Common myeloid progenitor, CD34-positive (primary cell): ENCODE results near the gene KLRC4.
"Not testable (repeated sequence)": the region's sequence is repeated elsewhere in the genome, so short reads cannot be mapped to it uniquely, and the experiment has no call there.

Experiments
- CTCF ChIA-PET: fragments of 350-600 bp; sonication (Branson Sonifier 250); formaldehyde crosslinking; loops from one replicate; lab custom pipeline; 2021; ENCODE audit warnings: antibody characterized with exemption; lab: Charles Lee
- POLR2A ChIA-PET: fragments of 350-600 bp; sonication (Branson Sonifier 250); formaldehyde crosslinking; loops from one replicate; lab custom pipeline; 2021; ENCODE audit warnings: antibody characterized with exemption; lab: Charles Lee
- DNase-seq, 3 donors: peaks; one replicate each; pipeline versions ENCODE4 v3.0.0 to v3.0.0-alpha.2; 2013
- H3K27ac ChIP-seq, 2 experiments: 1 replicate in 1 of 2; 2 replicates in 1 of 2; pipeline ENCODE4 v1.7.0; 2013; ENCODE audit warnings: inconsistent platforms in 2 of 2, low read length in 2 of 2, mild to moderate bottlenecking in 2 of 2, low read depth in 1 of 2, moderate library complexity in 1 of 2; ENCODE audit not compliant: severe bottlenecking in 2 of 2, insufficient read depth in 1 of 2, poor library complexity in 1 of 2
- H3K27me3 ChIP-seq, 5 experiments: replicated peaks in 2 of 5; 1 replicate in 3 of 5; 2 replicates in 2 of 5; pipeline versions ENCODE4 v1.6.1 to v1.7.0; 2013; ENCODE audit warnings: low read length in 4 of 5, mild to moderate bottlenecking in 2 of 5, moderate library complexity in 2 of 5, inconsistent platforms in 1 of 5; ENCODE audit not compliant: insufficient read depth in 5 of 5, control insufficient read depth in 4 of 5
- H3K36me3 ChIP-seq, 4 experiments: 1 replicate in 2 of 4; 2 replicates in 2 of 4; pipeline versions ENCODE4 v1.6.1 to v1.7.0; 2013; ENCODE audit warnings: low read length in 3 of 4, control low read depth in 1 of 4, mild to moderate bottlenecking in 1 of 4; ENCODE audit not compliant: control insufficient read depth in 4 of 4, insufficient read depth in 4 of 4
- H3K4me1 ChIP-seq, 4 experiments: 1 replicate in 3 of 4; 2 replicates in 1 of 4; pipeline versions ENCODE4 v1.6.1 to v1.7.1; 2013; ENCODE audit warnings: low read length in 3 of 4, mild to moderate bottlenecking in 3 of 4, control low read depth in 1 of 4, inconsistent platforms in 1 of 4, moderate library complexity in 1 of 4; ENCODE audit not compliant: control insufficient read depth in 4 of 4, insufficient read depth in 4 of 4; ENCODE audit errors: control extremely low read depth in 1 of 4
- H3K4me3 ChIP-seq, 7 experiments: 1 replicate in 4 of 7; 2 replicates in 3 of 7; pipeline versions ENCODE4 v1.5.1 to v1.7.0; 2013; ENCODE audit warnings: mild to moderate bottlenecking in 7 of 7, low read length in 6 of 7, moderate library complexity in 6 of 7, inconsistent platforms in 2 of 7, low read depth in 2 of 7, control low read depth in 1 of 7; ENCODE audit not compliant: insufficient read depth in 4 of 7, control insufficient read depth in 1 of 7; ENCODE audit errors: extremely low read depth in 1 of 7
- H3K9me3 ChIP-seq, 5 experiments: 1 replicate in 4 of 5; 2 replicates in 1 of 5; pipeline versions ENCODE4 v1.6.1 to v1.7.1; 2013; ENCODE audit warnings: low read length in 4 of 5, mild to moderate bottlenecking in 2 of 5, inconsistent platforms in 1 of 5, low read depth in 1 of 5, moderate library complexity in 1 of 5; ENCODE audit not compliant: control insufficient read depth in 4 of 5, insufficient read depth in 2 of 5; ENCODE audit errors: control extremely low read depth in 1 of 5
- WGBS: methylation state at CpG from one replicate; pipeline ENCODE4 v1.1.5; 2013; ENCODE audit not compliant: insufficient coverage; 5-methylcytosine and 5-hydroxymethylcytosine counted together

The KLRC4 gene

DNA sequence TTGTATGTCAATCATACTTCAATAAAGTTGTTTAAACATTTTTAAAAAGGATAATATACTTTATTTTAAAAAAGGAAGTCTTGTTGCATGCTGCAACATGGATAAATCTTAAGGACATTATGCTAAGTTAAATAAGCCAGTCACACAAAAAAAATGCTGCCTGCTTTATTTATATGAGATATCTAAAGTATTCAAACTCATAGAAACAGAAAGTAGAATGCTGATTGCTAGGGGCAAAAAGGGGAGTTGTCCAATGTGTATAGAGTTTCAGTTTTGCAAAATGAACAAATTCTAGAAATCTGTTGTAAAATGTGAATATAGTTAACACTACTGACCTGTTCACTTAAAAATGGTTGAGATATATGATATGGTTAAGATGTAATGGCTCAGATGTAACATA lies 8.7 kb downstream of the KLRC4 start:
- POLR2A ChIA-PET: no interaction called here
- no peak for DNase-seq
- peaks cover 0 to 13% (median 2%) of the 10 kb centered on the region in 5 experiments for H3K9me3 ChIP-seq
- no peak overlapping the region for H3K4me3 ChIP-seq
- CTCF ChIA-PET: no interaction called here
- no peaks in the 10 kb centered on the region for H3K36me3 ChIP-seq
- peaks cover 0 to 86% (median 0%) of the 10 kb centered on the region in 5 experiments for H3K27me3 ChIP-seq
- H3K4me1 ChIP-seq: peaks cover 0 to 8% (median 3%) of the 10 kb centered on the region in 4 experiments
- no peak overlapping the region for H3K27ac ChIP-seq

GRCh38 chr12:10398168-10398567 lies 11.4 kb downstream of the KLRC4 start:
- DNase-seq: no peak
- Histone ChIP-seq H3K27ac (no peak overlapping the region), H3K36me3 (no peaks in the 10 kb centered on the region), H3K4me1 (peaks cover 0 to 30% (median 9%) of the 10 kb centered on the region in 4 experiments), H3K27me3 (peaks cover 0 to 83% (median 0%) of the 10 kb centered on the region in 5 experiments), H3K9me3 (peaks cover 0 to 6% (median 2%) of the 10 kb centered on the region in 5 experiments), H3K4me3 (no peak overlapping the region)
- WGBS: no CpG with 5 or more reads among the region's 2 CpGs
- ChIA-PET CTCF (interaction anchor here (1.2 kb wide), 1 partner anchor 9 kb away, joined by 4 read pairs; no protein-coding TSS in a partner anchor), POLR2A (interaction anchor here (0.7 kb wide), 1 partner anchor 327 kb away, joined by 3 read pairs; no protein-coding TSS in a partner anchor)

DNA sequence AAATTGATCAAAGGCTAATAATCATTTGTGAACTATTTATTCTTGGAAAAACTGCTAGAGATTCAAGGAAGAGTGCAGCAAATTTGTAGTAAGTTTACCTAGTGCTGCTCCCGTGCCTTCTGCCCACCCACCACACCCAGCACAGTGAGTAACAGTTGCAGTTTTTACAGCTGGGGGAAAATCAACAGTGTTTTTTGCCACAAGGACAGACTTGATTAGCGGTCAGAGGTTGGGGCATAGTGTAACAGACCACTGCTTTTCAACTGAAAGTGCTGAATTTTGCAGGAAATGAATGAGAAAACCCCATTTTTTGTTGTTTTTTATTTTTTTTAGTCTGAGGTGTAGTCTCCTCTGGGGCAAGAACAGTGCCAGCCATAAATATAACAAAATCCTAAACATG lies 12.3 kb downstream of the KLRC4 start:
- H3K4me3 ChIP-seq: no peak overlapping the region
- no peak for DNase-seq
- H3K4me1 ChIP-seq: peaks cover 4 to 39% (median 15%) of the 10 kb centered on the region in 4 experiments
- 100% methylated on average over 2 of the region's 2 CpGs for whole genome bisulfite sequencing
- H3K27me3 ChIP-seq: peaks cover 0 to 87% (median 0%) of the 10 kb centered on the region in 5 experiments
- POLR2A ChIA-PET: no interaction called here
- peaks cover 0 to 6% (median 2%) of the 10 kb centered on the region in 5 experiments for H3K9me3 ChIP-seq
- H3K36me3 ChIP-seq: no peaks in the 10 kb centered on the region
- no peak overlapping the region for H3K27ac ChIP-seq
- CTCF ChIA-PET: interaction anchor here (1.3 to 1.5 kb wide), 2 partner anchors 29 to 30 kb away, joined by 3 read pairs; no protein-coding TSS in a partner anchor

GRCh38 chr12:10396176-10396575 lies 13.4 kb downstream of the KLRC4 start:
- Histone ChIP-seq H3K27ac (peak overlapping the region in 1 of 2 experiments; percentile 68), H3K27me3 (peaks cover 0 to 87% (median 0%) of the 10 kb centered on the region in 5 experiments), H3K4me1 (peaks cover 11 to 48% (median 20%) of the 10 kb centered on the region in 4 experiments)
- WGBS: 94% methylated on average over 6 of the region's 15 CpGs
- H3K4me3 ChIP-seq, POLR2A ChIA-PET, H3K9me3 ChIP-seq, H3K36me3 ChIP-seq, DNase-seq: not testable (repeated sequence)
- CTCF ChIA-PET: interaction anchor here (1.5 kb wide), 1 partner anchor 29 kb away, joined by 3 read pairs; no protein-coding TSS in a partner anchor

DNA sequence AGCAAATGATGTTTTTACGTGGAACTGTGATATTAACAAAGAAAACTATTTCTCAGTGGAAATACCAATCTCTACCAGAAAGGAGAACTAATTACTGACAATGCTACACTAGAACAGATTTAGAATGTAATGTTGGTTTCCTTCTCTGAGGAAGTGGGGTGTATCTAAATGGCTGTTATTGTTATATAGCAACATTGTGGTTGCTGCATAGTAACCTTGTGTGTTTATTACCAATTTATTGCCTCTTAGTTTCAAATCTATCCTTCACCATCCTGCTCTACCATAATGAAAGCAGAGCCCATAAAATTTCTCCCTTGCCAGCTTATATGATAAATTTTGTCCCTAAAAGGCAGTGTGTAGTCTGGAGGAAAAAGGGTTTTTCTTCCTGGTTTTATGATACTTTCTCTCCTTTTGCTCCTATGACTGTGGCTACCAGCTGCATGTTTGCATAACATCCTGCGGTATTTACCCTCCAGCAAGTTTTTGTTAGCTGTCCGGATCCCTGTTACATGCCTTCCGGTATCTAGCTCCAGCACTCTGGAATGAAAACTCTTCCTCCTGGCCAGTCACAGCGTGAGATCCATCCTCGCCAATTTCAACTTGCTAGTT lies 14.1 kb downstream of the KLRC4 start:
- CTCF ChIA-PET: interaction anchor here (0.7 kb wide), 1 partner anchor 15 kb away, joined by 4 read pairs; no protein-coding TSS in a partner anchor
- POLR2A ChIA-PET: no interaction called here
- DNase-seq: peak; percentile 45 to 86 (median 80)
- WGBS: 87% methylated on average over 5 of the region's 6 CpGs
- H3K36me3 ChIP-seq: no peaks in the 10 kb centered on the region
- H3K9me3 ChIP-seq: peaks cover 0 to 6% (median 0%) of the 10 kb centered on the region in 5 experiments
- peak overlapping the region in 1 of 2 experiments; percentile 68 for H3K27ac ChIP-seq
- peaks cover 0 to 88% (median 0%) of the 10 kb centered on the region in 5 experiments for H3K27me3 ChIP-seq
- H3K4me3 ChIP-seq: no peak overlapping the region
- peaks cover 12 to 48% (median 22%) of the 10 kb centered on the region in 4 experiments for H3K4me1 ChIP-seq

- H3K27ac ChIP-seq, H3K4me3 ChIP-seq, DNase-seq, H3K9me3 ChIP-seq, H3K36me3 ChIP-seq: not testable (repeated sequence)
- POLR2A ChIA-PET: interaction anchor here (0.9 kb wide), 1 partner anchor 12 kb away, joined by 3 read pairs; no protein-coding TSS in a partner anchor
- WGBS: 94% methylated on average over 3 of the region's 11 CpGs
- H3K4me1 ChIP-seq: peaks cover 16 to 55% (median 23%) of the 10 kb centered on the region in 4 experiments
- peaks cover 0 to 87% (median 0%) of the 10 kb centered on the region in 5 experiments for H3K27me3 ChIP-seq
- CTCF ChIA-PET: interaction anchor here (2.5 kb wide), 1 partner anchor 19 kb away, joined by 11 read pairs; no protein-coding TSS in a partner anchor
Measured at GRCh38 chr12:10394531-10395152, 14.9 kb downstream of the KLRC4 start.
